ENCODE measurements around the gene EPHB2. TPM values are rescaled to one million over a fixed set of nuclear protein-coding genes. Genes with fewer than 3 reads are reported as not detected.

Gene EPHB2
- total RNA-seq, 1 donor from 2014 or later, result 40.3 TPM

- H3K36me3 Mint-ChIP-seq, result no peaks in the 10 kb centered on the region
Measured at GRCh38 chr1:22752339-22752738, 41.7 kb downstream of the EPHB2 start.

GRCh38 chr1:22753481-22753971 lies 42.9 kb downstream of the EPHB2 start:
- TF ChIP-seq CTCF (conservative IDR thresholded peaks at IDR 0.05), result no peak
- peaks cover 45% of the 10 kb centered on the region for H3K4me1 Mint-ChIP-seq (ENCODE audit: unreplicated experiment)
- no peak overlapping the region for H3K4me3 Mint-ChIP-seq
- no peak for DNase-seq (ENCODE audit: extremely low spot score, unreplicated experiment)
- peak overlapping the region; percentile 39 for H3K27ac Mint-ChIP-seq
- no peaks in the 10 kb centered on the region for H3K36me3 Mint-ChIP-seq
- H3K27me3 Mint-ChIP-seq, result no peaks in the 10 kb centered on the region
- no peaks in the 10 kb centered on the region for H3K9me3 Mint-ChIP-seq

More at GRCh38 chr1:22752339-22752738, 41.7 kb downstream of the EPHB2 start:
- no peaks in the 10 kb centered on the region for H3K27me3 Mint-ChIP-seq
- TF ChIP-seq CTCF (conservative IDR thresholded peaks at IDR 0.05), result no peak
- H3K9me3 Mint-ChIP-seq, result no peaks in the 10 kb centered on the region
- H3K4me3 Mint-ChIP-seq, result no peak overlapping the region
- DNase-seq (ENCODE audit: extremely low spot score, unreplicated experiment), result no peak
- no peak overlapping the region for H3K27ac Mint-ChIP-seq
- H3K4me1 Mint-ChIP-seq (ENCODE audit: unreplicated experiment), result peaks cover 45% of the 10 kb centered on the region

GRCh38 chr1:22754106-22754768 lies 43.6 kb downstream of the EPHB2 start:
- peak overlapping the region; percentile 39 for H3K27ac Mint-ChIP-seq

GRCh38 chr1:22754824-22755223 lies 44.2 kb downstream of the EPHB2 start:
- Mint-ChIP-seq H3K4me1 (ENCODE audit: unreplicated experiment) (peaks cover 44% of the 10 kb centered on the region), H3K27me3 (no peaks in the 10 kb centered on the region), H3K4me3 (no peak overlapping the region), H3K9me3 (no peaks in the 10 kb centered on the region), H3K36me3 (no peaks in the 10 kb centered on the region), H3K27ac (no peak overlapping the region)
- no peak for DNase-seq (ENCODE audit: extremely low spot score, unreplicated experiment)
- TF ChIP-seq CTCF (conservative IDR thresholded peaks at IDR 0.05), result no peak

More at GRCh38 chr1:22754106-22754768, 43.6 kb downstream of the EPHB2 start:
- no peaks in the 10 kb centered on the region for H3K36me3 Mint-ChIP-seq
- H3K4me3 Mint-ChIP-seq, result no peak overlapping the region
- TF ChIP-seq CTCF (conservative IDR thresholded peaks at IDR 0.05), result no peak
- H3K27me3 Mint-ChIP-seq, result no peaks in the 10 kb centered on the region
- H3K9me3 Mint-ChIP-seq, result no peaks in the 10 kb centered on the region
- peaks cover 45% of the 10 kb centered on the region for H3K4me1 Mint-ChIP-seq (ENCODE audit: unreplicated experiment)
- no peak for DNase-seq (ENCODE audit: extremely low spot score, unreplicated experiment)

GRCh38 chr1:22755641-22756040 lies 45.0 kb downstream of the EPHB2 start:
- Mint-ChIP-seq H3K9me3 (no peaks in the 10 kb centered on the region), H3K4me3 (no peak overlapping the region), H3K36me3 (no peaks in the 10 kb centered on the region), H3K27ac (no peak overlapping the region), H3K27me3 (no peaks in the 10 kb centered on the region), H3K4me1 (ENCODE audit: unreplicated experiment) (peaks cover 36% of the 10 kb centered on the region)
- no peak for TF ChIP-seq CTCF (conservative IDR thresholded peaks at IDR 0.05)
- DNase-seq (ENCODE audit: extremely low spot score, unreplicated experiment), result no peak

Data from type B pancreatic cell (in vitro differentiated cells).